ENCODE measurements around the gene ARFGAP1.

ARFGAP1 gene

GRCh38 chr20:63319164-63320040 lies 46.8 kb downstream of the ARFGAP1 start:
- no peaks in the 10 kb centered on the region for H3F3A ChIP-seq (ENCODE audit: low read depth)
- no peaks in the 10 kb centered on the region for H3K9me2 ChIP-seq (replicated peaks; ENCODE audit: low read depth, low read length)
- TF ChIP-seq EZH2phosphoT487 (IDR thresholded peaks at IDR 0.05; ENCODE audit: borderline replicate concordance) (no peak), CTCF (conservative IDR thresholded peaks at IDR 0.05; ENCODE audit: low read length) (no peak)
- H4K20me1 ChIP-seq (ENCODE audit: insufficient read depth, low read length, poor library complexity, severe bottlenecking): no peaks in the 10 kb centered on the region
- no peaks in the 10 kb centered on the region for H3K27me3 ChIP-seq (ENCODE audit: insufficient read depth, low read length, poor library complexity, severe bottlenecking)
- H3K9me3 ChIP-seq (ENCODE audit: insufficient read depth, low read depth, low read length): no peaks in the 10 kb centered on the region
- no peak overlapping the region for H3K4me3 ChIP-seq (ENCODE audit: low read length, poor library complexity, severe bottlenecking)
- no peak overlapping the region for H2AFZ ChIP-seq (ENCODE audit: low read length)
- H3K79me2 ChIP-seq (ENCODE audit: insufficient read depth, low read length): no peaks in the 10 kb centered on the region
- no peaks in the 10 kb centered on the region for H3K36me3 ChIP-seq (ENCODE audit: insufficient read depth, low read length)
- H3K4me1 ChIP-seq (ENCODE audit: insufficient read depth, low read length, poor library complexity, severe bottlenecking): no peaks in the 10 kb centered on the region
- H3K4me2 ChIP-seq (ENCODE audit: low read depth, low read length, poor library complexity, severe bottlenecking): no peak overlapping the region
- H3K9ac ChIP-seq (ENCODE audit: low read depth, low read length, poor library complexity, severe bottlenecking): no peak overlapping the region

GRCh38 chr20:63320041-63320511 lies 47.5 kb downstream of the ARFGAP1 start:
- Histone ChIP-seq H3F3A (ENCODE audit: low read depth) (no peaks in the 10 kb centered on the region), H3K79me2 (ENCODE audit: insufficient read depth, low read length) (no peaks in the 10 kb centered on the region), H3K9me3 (ENCODE audit: insufficient read depth, low read depth, low read length) (no peaks in the 10 kb centered on the region), H3K36me3 (ENCODE audit: insufficient read depth, low read length) (no peaks in the 10 kb centered on the region), H3K9me2 (replicated peaks; ENCODE audit: low read depth, low read length) (no peaks in the 10 kb centered on the region), H3K4me1 (ENCODE audit: insufficient read depth, low read length, poor library complexity, severe bottlenecking) (no peaks in the 10 kb centered on the region), H3K4me3 (ENCODE audit: low read length, poor library complexity, severe bottlenecking) (no peak overlapping the region), H3K4me2 (ENCODE audit: low read depth, low read length, poor library complexity, severe bottlenecking) (no peak overlapping the region), H3K27me3 (ENCODE audit: insufficient read depth, low read length, poor library complexity, severe bottlenecking) (no peaks in the 10 kb centered on the region), H3K9ac (ENCODE audit: low read depth, low read length, poor library complexity, severe bottlenecking) (no peak overlapping the region), H4K20me1 (ENCODE audit: insufficient read depth, low read length, poor library complexity, severe bottlenecking) (no peaks in the 10 kb centered on the region), H2AFZ (ENCODE audit: low read length) (no peak overlapping the region)
- no peak for TF ChIP-seq EZH2phosphoT487 (IDR thresholded peaks at IDR 0.05; ENCODE audit: borderline replicate concordance)

- no peaks in the 10 kb centered on the region for H4K20me1 ChIP-seq (ENCODE audit: insufficient read depth, low read length, poor library complexity, severe bottlenecking)
- no peak overlapping the region for H3K4me2 ChIP-seq (ENCODE audit: low read depth, low read length, poor library complexity, severe bottlenecking)
- H3K4me1 ChIP-seq (ENCODE audit: insufficient read depth, low read length, poor library complexity, severe bottlenecking): no peaks in the 10 kb centered on the region
- no peaks in the 10 kb centered on the region for H3F3A ChIP-seq (ENCODE audit: low read depth)
- H3K27me3 ChIP-seq (ENCODE audit: insufficient read depth, low read length, poor library complexity, severe bottlenecking): no peaks in the 10 kb centered on the region
- H3K9ac ChIP-seq (ENCODE audit: low read depth, low read length, poor library complexity, severe bottlenecking): no peak overlapping the region
- H3K36me3 ChIP-seq (ENCODE audit: insufficient read depth, low read length): no peaks in the 10 kb centered on the region
- TF ChIP-seq EZH2phosphoT487 (IDR thresholded peaks at IDR 0.05; ENCODE audit: borderline replicate concordance) (no peak), CTCF (conservative IDR thresholded peaks at IDR 0.05; ENCODE audit: low read length) (no peak)
- H3K79me2 ChIP-seq (ENCODE audit: insufficient read depth, low read length): no peaks in the 10 kb centered on the region
- H2AFZ ChIP-seq (ENCODE audit: low read length): no peak overlapping the region
- H3K4me3 ChIP-seq (ENCODE audit: low read length, poor library complexity, severe bottlenecking): no peak overlapping the region
- no peaks in the 10 kb centered on the region for H3K9me2 ChIP-seq (replicated peaks; ENCODE audit: low read depth, low read length)
- no peaks in the 10 kb centered on the region for H3K9me3 ChIP-seq (ENCODE audit: insufficient read depth, low read depth, low read length)
Observed at GRCh38 chr20:63320616-63321147, 48.1 kb downstream of the ARFGAP1 start.
